ENCODE measurements around the gene SEMA4B.

The SEMA4B gene

DNA sequence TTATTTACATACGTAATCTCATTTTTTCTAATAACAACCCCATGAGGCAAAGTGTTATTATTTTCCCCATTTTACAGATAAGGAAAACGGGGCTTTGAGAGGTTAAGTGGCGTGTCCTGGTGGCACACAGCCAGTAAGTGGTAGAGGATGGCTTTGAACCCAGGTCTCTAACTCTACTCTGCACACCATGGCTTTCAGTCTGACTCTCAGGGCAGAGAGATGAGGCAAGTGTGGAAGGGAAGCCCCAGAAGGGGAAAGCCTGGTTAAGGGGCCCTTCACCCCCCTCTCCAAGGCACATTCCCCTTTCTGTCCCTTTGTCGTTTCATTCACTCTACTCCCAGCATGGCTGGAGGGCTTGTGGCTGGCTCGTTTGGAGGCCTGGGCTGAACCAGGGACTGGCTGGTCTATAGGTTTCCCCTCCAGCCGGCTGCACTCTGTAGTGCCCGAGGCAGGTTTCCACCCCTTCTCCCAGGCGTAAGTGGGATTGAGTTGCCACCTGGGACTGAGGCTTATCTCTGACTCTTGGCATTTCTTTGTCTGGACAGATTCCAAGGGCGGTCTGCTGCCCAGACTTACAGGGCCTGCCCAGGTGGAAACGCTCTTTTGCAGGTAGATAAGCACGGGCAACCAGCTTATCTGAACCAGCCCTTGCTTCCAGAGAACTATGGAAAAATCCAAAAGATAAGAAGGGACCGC, 12.1 kb downstream of the SEMA4B start:
- no peak for FAIRE-seq
- DNase-seq (ENCODE audit: insufficient read length, low spot score): peak; percentile 72
- TF ChIP-seq, protein P1, sequence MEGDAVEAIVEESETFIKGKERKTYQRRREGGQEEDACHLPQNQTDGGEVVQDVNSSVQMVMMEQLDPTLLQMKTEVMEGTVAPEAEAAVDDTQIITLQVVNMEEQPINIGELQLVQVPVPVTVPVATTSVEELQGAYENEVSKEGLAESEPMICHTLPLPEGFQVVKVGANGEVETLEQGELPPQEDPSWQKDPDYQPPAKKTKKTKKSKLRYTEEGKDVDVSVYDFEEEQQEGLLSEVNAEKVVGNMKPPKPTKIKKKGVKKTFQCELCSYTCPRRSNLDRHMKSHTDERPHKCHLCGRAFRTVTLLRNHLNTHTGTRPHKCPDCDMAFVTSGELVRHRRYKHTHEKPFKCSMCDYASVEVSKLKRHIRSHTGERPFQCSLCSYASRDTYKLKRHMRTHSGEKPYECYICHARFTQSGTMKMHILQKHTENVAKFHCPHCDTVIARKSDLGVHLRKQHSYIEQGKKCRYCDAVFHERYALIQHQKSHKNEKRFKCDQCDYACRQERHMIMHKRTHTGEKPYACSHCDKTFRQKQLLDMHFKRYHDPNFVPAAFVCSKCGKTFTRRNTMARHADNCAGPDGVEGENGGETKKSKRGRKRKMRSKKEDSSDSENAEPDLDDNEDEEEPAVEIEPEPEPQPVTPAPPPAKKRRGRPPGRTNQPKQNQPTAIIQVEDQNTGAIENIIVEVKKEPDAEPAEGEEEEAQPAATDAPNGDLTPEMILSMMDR (IDR thresholded peaks at IDR 0.05; ENCODE audit: insufficient read depth, missing control alignments): no peak

DNA sequence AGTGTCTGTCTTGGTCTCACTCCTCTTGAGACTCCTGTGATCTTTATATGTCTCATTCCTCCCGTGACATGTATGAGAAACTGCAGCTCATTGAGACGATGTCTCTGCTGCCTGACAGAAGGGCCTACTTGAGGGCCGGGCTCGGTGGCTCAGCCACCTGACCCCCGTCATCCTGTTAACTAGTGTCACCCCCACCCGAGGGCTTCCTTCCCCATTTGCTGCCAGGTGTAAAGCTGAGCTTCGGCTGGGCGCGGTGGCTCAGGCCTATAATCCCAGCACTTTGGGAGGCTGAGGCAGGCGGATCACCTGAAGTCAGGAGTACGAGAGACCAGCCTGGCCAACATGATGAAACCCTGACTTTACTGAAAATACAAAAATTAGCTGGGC, 12.7 kb downstream of the SEMA4B start:
- FAIRE-seq: no peak
- TF ChIP-seq, protein P1 (IDR thresholded peaks at IDR 0.05; ENCODE audit: insufficient read depth, missing control alignments): no peak
- no peak for DNase-seq (ENCODE audit: insufficient read length, low spot score)

DNA sequence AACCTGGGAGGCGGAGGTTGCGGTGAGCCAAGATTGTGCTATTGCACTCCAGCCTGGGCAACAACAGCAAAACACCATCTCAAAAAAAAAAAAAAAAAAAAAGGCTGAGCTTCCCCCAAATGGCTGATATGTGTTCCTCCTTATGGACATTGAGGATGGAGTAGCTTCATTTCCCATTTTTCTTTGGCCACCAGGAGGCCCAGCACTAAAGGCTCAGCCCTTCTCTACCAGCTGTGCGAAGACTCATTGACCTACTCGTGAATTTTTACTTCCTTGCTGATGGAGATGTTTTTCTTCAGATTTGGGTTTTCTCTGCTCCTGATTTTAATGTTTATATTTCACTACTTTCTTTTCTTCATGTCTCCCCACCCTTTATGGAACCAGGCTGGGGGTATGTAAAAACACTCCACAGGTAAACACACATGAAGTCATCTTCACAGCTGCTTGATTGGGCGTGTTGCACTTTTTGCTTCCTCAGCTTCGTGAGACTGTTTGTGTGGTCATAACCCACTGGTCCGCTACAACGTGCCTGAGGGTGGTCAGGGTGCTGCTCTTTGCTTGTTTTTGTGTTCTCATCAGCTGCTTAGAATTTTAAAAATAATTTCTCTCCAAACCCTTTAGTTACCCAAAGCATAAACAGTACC, 13.5 kb downstream of the SEMA4B start:
- TF ChIP-seq, protein P1 (IDR thresholded peaks at IDR 0.05; ENCODE audit: insufficient read depth, missing control alignments): no peak
- DNase-seq (ENCODE audit: insufficient read length, low spot score) (no peak), FAIRE-seq (no peak)

DNA sequence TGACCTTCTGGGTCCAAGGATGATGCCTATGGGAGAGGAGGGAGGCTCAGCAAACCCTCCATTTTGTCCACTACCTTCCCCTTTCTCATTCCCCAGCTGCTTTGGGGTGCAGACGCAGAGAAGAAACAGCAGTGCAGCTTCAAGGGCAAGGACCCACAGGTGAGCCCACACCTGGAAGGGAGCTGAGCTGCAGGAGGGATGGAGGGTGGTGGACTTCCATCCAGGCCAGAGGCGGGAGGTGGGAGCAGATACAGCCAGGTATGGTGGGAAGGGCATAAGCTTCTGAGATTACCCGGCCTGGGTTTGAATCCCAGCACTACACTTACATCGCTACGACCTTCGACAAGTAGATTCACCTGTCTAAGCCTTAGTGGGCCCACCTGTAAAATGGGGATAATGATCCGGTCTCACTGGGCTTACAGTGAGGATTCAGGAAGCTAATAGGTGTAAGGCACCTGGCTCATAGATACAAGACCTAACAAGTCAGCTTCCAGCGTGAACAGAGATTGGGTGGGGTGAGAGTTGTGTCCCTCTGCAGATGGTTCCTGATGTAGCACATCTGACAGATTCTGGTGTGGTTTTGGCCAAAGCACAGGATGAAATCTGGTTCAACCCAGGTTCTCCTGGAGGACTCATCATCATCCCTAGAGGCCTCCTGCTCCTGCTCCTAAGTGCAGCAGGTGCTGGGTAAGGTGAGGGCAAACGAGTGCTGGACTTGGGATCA, 16.7 kb downstream of the SEMA4B start:
- no peak for FAIRE-seq
- peak; percentile 7 for DNase-seq (ENCODE audit: insufficient read length, low spot score)
- TF ChIP-seq, protein P1 (IDR thresholded peaks at IDR 0.05; ENCODE audit: insufficient read depth, missing control alignments): no peak

DNA sequence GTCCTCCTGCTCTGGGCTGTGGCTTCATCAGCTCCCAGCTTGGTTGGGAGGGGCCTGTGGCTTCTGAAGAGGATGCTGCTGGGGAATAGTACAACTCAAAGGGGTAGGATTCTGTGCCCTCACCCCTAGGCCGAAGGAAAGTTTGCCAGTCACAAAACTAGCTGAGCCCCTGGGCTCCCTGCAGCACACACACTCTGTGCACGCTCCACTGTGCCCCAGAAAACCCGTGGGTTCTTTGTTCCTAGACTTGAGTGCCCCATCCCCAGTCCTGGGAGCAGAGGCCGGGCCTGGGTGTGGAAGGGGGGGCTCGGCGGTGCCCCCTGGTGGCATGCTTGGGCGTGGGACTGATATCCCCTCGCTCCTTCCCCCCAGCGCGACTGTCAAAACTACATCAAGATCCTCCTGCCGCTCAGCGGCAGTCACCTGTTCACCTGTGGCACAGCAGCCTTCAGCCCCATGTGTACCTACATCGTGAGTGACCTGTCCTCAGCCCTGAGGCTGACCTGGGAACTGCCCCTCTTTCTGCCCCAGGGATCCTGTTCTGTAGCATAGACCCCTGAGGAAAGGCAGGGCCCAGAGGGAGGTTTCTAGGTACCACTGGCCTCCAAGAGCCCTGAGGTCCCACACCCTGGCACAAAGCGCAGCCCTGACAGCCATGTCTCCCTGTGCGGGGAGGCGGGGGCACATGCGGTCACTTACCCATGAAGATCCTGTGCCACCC, 18.5 kb downstream of the SEMA4B start:
- no peak for FAIRE-seq
- peak; percentile 68 for DNase-seq (ENCODE audit: insufficient read length, low spot score)

DNA sequence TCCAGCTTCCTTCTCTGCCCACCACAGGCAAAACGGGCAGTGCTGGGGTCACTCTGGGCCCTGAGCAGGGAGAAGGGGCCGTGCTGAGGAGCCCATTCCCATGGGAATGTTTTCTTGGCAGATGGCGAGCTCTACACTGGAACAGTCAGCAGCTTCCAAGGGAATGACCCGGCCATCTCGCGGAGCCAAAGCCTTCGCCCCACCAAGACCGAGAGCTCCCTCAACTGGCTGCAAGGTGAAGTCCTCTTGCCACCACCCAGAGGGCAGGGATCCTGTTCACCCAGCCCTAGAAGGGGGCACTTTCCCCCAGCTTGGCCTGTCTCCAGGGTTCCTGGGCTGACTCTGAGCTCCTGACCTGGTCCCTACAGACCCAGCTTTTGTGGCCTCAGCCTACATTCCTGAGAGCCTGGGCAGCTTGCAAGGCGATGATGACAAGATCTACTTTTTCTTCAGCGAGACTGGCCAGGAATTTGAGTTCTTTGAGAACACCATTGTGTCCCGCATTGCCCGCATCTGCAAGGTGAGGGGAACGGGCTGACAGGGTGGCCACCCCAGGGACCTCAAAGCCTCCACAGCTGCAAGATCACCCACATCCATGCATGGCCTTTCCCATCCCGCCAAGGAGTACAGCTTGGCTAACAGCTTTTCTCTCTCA, 20.2 kb downstream of the SEMA4B start:
- FAIRE-seq: no peak

More for the DNA sequence above, 18.5 kb downstream of the SEMA4B start:
- TF ChIP-seq, protein P1 (IDR thresholded peaks at IDR 0.05; ENCODE audit: insufficient read depth, missing control alignments): peak; percentile 57

More for the DNA sequence above, 20.2 kb downstream of the SEMA4B start:
- DNase-seq (ENCODE audit: insufficient read length, low spot score): peak; percentile 93
- TF ChIP-seq, protein P1 (IDR thresholded peaks at IDR 0.05; ENCODE audit: insufficient read depth, missing control alignments): peak; percentile 86

Measured in D721Med (cell line).